ENCODE measurements around the gene NDUFA13. TPM values are rescaled to one million over a fixed set of nuclear protein-coding genes. Genes with fewer than 3 reads are reported as not detected.

NDUFA13 gene
- total RNA-seq, 1 donor from 2014 or later, result 278 TPM

- peaks cover 23% of the 10 kb centered on the region for H3K4me1 Mint-ChIP-seq (ENCODE audit: unreplicated experiment)
- H3K9me3 Mint-ChIP-seq (ENCODE audit: unreplicated experiment), result no peaks in the 10 kb centered on the region
- no peak for DNase-seq (ENCODE audit: low spot score)
- H3K27ac Mint-ChIP-seq (ENCODE audit: unreplicated experiment), result peak overlapping the region; percentile 63
- H3K27me3 Mint-ChIP-seq (ENCODE audit: unreplicated experiment), result peaks cover 14% of the 10 kb centered on the region
- TF ChIP-seq CTCF (IDR thresholded peaks at IDR 0.05; ENCODE audit: unreplicated experiment), result no peak
- H3K36me3 Mint-ChIP-seq (ENCODE audit: low read depth, unreplicated experiment), result peaks cover 6% of the 10 kb centered on the region
- no peak overlapping the region for H3K4me3 Mint-ChIP-seq (ENCODE audit: unreplicated experiment)
These were observed 28.7 kb upstream of the NDUFA13 start for GRCh38 chr19:19487077-19487949.

GRCh38 chr19:19487950-19488874, 27.8 kb upstream of the NDUFA13 start:
- Mint-ChIP-seq H3K4me3 (ENCODE audit: unreplicated experiment) (peak overlapping the region; percentile 21), H3K27ac (ENCODE audit: unreplicated experiment) (peak overlapping the region; percentile 94), H3K36me3 (ENCODE audit: low read depth, unreplicated experiment) (peaks cover 6% of the 10 kb centered on the region), H3K9me3 (ENCODE audit: unreplicated experiment) (no peaks in the 10 kb centered on the region), H3K4me1 (ENCODE audit: unreplicated experiment) (peaks cover 23% of the 10 kb centered on the region), H3K27me3 (ENCODE audit: unreplicated experiment) (peaks cover 16% of the 10 kb centered on the region)
- TF ChIP-seq CTCF (IDR thresholded peaks at IDR 0.05; ENCODE audit: unreplicated experiment), result no peak
- no peak for DNase-seq (ENCODE audit: low spot score)

GRCh38 chr19:19488875-19489690, 26.9 kb upstream of the NDUFA13 start:
- H3K4me1 Mint-ChIP-seq (ENCODE audit: unreplicated experiment), result peaks cover 23% of the 10 kb centered on the region
- no peaks in the 10 kb centered on the region for H3K9me3 Mint-ChIP-seq (ENCODE audit: unreplicated experiment)
- H3K27ac Mint-ChIP-seq (ENCODE audit: unreplicated experiment), result peak overlapping the region; percentile 94
- no peak overlapping the region for H3K4me3 Mint-ChIP-seq (ENCODE audit: unreplicated experiment)
- H3K36me3 Mint-ChIP-seq (ENCODE audit: low read depth, unreplicated experiment), result peaks cover 6% of the 10 kb centered on the region
- peak; percentile 68 for DNase-seq (ENCODE audit: low spot score)
- TF ChIP-seq CTCF (IDR thresholded peaks at IDR 0.05; ENCODE audit: unreplicated experiment), result no peak
- peaks cover 17% of the 10 kb centered on the region for H3K27me3 Mint-ChIP-seq (ENCODE audit: unreplicated experiment)

- Mint-ChIP-seq H3K4me3 (ENCODE audit: unreplicated experiment) (no peak overlapping the region), H3K9me3 (ENCODE audit: unreplicated experiment) (no peaks in the 10 kb centered on the region), H3K27me3 (ENCODE audit: unreplicated experiment) (peaks cover 18% of the 10 kb centered on the region), H3K27ac (ENCODE audit: unreplicated experiment) (peak overlapping the region; percentile 94), H3K36me3 (ENCODE audit: low read depth, unreplicated experiment) (peaks cover 10% of the 10 kb centered on the region), H3K4me1 (ENCODE audit: unreplicated experiment) (peaks cover 23% of the 10 kb centered on the region)
- TF ChIP-seq CTCF (IDR thresholded peaks at IDR 0.05; ENCODE audit: unreplicated experiment), result no peak
- no peak for DNase-seq (ENCODE audit: low spot score)
These were observed 26.2 kb upstream of the NDUFA13 start for GRCh38 chr19:19489804-19490204.

All from endothelial cell (in vitro differentiated cells).